Brain microvascular endothelial cell (primary cell): Measurements from ENCODE around the gene CDNF.

Experiments used
- DNase-seq: peaks from one replicate; pipeline ENCODE4 v3.0.0-alpha.2; 2020
- H3K27ac ChIP-seq: fragments of 250-450 bp; sonication (Bioruptor Pico); 2 replicates; pipeline ENCODE4 v1.5.1; 2020; ENCODE audit warnings: mild to moderate bottlenecking, moderate library complexity
- H3K27me3 ChIP-seq: fragments of 250-450 bp; sonication (Bioruptor Pico); replicated peaks from 2 replicates; pipeline ENCODE4 v1.5.1; 2020; ENCODE audit warnings: mild to moderate bottlenecking
- H3K36me3 ChIP-seq: fragments of 250-450 bp; sonication (Bioruptor Pico); replicated peaks from 2 replicates; pipeline ENCODE4 v1.5.1; 2020; ENCODE audit warnings: mild to moderate bottlenecking
- H3K4me3 ChIP-seq: 2 replicates; pipeline ENCODE4 v1.5.1; 2011; ENCODE audit warnings: low read depth, mild to moderate bottlenecking, control low read depth, low read length, moderate library complexity
- in situ Hi-C: cut with HindIII; loops from 2 replicates; pipeline ENCODE4 v1.10.0; 2017; ENCODE audit warnings: low sequenced_read_pairs, low pct_ligation_motif_present
- TF ChIP-seq, protein P1 (sequence below): IDR thresholded peaks from 2 replicates; pipeline ENCODE4 v1.5.1; 2011; ENCODE audit warnings: low read depth, mild to moderate bottlenecking, moderate library complexity, low read length, control low read depth, inconsistent platforms; ENCODE audit errors: missing control alignments

The CDNF gene

DNA sequence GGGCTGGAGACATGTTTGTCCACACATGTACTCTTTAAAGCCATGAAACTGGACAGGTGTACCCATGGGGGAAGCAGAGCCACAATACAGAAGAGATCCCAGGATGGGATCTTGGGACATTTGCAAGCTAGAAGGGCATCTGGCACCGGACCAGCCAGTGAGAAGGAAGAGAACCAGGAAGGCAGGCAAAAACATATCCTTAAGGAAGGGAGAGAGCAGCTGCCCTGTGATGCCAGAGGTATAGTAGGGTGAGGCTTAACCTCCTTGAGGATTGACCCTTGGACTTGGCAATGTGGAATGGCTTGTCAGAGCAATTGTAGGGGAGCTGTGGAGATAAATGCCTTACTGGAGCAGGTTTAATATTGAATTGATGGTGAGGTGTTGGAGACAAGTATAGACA lies 23.0 kb upstream of the CDNF start:
- DNase-seq = no peak
- H3K27ac ChIP-seq = no peak overlapping the region
- in situ Hi-C loops = no loop called here
- no peaks in the 10 kb centered on the region for H3K27me3 ChIP-seq
- peaks cover 3% of the 10 kb centered on the region for H3K36me3 ChIP-seq
- TF ChIP-seq, protein P1, sequence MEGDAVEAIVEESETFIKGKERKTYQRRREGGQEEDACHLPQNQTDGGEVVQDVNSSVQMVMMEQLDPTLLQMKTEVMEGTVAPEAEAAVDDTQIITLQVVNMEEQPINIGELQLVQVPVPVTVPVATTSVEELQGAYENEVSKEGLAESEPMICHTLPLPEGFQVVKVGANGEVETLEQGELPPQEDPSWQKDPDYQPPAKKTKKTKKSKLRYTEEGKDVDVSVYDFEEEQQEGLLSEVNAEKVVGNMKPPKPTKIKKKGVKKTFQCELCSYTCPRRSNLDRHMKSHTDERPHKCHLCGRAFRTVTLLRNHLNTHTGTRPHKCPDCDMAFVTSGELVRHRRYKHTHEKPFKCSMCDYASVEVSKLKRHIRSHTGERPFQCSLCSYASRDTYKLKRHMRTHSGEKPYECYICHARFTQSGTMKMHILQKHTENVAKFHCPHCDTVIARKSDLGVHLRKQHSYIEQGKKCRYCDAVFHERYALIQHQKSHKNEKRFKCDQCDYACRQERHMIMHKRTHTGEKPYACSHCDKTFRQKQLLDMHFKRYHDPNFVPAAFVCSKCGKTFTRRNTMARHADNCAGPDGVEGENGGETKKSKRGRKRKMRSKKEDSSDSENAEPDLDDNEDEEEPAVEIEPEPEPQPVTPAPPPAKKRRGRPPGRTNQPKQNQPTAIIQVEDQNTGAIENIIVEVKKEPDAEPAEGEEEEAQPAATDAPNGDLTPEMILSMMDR = no peak
- no peak overlapping the region for H3K4me3 ChIP-seq

DNA sequence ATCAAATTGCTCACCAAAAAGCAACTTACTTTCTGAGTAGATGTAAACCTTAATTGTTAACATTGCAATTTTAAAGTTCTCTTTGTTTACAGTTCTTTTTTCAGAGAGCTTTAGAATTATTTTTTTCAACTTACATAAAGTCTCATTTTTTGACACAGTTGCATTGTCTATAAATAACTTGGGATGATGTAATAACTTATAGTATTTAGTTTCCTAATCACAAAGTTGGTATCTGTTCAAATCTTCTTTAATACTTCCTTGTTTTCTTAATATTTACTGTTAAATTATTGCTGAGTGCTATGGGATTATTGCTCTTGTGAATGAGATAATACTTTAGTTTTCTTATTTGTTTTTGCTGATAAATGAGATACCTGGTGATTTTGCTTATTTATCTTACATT lies 21.9 kb upstream of the CDNF start:
- no peak for DNase-seq
- H3K4me3 ChIP-seq = no peak overlapping the region
- H3K36me3 ChIP-seq = peaks cover 3% of the 10 kb centered on the region

DNA sequence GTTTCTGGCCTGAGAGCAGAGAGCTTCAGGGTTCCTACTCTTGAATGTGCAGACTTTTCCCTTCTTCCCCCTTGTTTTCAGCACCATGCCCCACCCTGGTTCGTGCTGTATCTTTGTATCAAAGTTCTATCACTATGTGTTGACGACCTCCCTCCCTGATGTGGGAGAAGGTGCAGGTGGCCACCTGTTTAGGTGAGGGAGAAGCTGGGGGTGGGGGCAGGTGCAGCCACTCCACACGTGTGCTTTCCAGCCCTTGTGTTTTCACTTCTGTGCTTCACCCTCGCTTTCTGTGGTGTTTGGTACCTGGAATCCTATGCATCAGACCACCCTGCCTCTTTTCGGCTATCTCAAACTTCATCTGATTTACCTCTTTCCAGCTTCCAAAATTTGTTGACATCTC lies 21.2 kb upstream of the CDNF start:
- H3K36me3 ChIP-seq = peaks cover 3% of the 10 kb centered on the region
- H3K27ac ChIP-seq = no peak overlapping the region
- TF ChIP-seq, protein P1 = no peak
- no peaks in the 10 kb centered on the region for H3K27me3 ChIP-seq
- H3K4me3 ChIP-seq = no peak overlapping the region
- in situ Hi-C loops = no loop called here
- no peak for DNase-seq

More for the DNA sequence above, 21.9 kb upstream of the CDNF start:
- Histone ChIP-seq H3K27me3 (no peaks in the 10 kb centered on the region), H3K27ac (no peak overlapping the region)
- in situ Hi-C loops = no loop called here
- TF ChIP-seq, protein P1 = no peak

DNA sequence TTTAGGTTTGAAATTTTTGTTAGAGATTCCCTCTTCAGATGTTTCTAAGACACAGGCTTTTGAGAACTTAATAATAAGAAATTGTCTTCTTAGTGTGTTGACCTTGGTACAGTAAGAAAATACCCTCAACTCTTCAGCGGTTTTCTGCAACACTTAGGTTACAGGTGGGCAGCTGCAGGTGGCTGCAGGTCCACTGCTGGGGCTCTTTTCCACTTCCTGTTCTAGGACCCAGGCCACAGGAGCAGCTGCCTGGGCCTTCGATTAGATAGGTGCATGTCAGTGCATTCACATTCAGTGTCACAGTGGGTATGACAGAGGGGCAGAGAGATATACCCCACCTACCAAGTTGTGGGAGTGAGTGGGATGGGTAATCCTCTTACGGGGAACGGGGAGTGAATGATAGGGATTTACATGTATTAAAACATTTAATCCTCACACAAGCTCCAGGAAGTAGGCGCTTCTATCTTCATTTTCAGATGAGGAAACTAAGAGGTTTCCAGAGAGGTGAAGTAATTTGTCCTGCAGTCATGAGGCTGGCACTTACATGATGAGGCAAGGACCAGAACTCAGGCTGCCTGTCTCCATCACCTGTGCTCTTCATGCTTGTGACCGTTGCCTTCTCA lies 20.6 kb upstream of the CDNF start:
- TF ChIP-seq, protein P1 = no peak

DNA sequence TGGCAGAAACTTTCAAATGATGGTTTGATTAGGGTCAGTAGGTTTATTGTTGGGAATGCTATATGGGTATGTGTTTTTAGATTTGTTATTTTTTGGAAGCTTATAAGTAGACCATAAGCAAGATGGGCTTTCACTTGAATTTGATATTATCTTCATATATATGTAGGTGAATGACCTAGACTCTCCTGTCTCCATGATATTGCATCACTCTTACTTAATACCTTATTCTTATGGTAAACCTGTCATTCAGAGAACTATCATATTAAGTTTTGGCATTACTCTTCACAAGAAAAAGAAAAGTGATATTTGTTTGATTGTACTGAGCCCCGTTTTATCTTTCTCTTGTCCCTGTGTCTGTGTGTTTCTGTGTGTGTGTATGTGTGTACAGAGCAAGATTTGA lies 17.6 kb upstream of the CDNF start:
- DNase-seq = no peak
- in situ Hi-C loops = no loop called here
- peaks cover 3% of the 10 kb centered on the region for H3K36me3 ChIP-seq

More for the DNA sequence above, 20.6 kb upstream of the CDNF start:
- in situ Hi-C loops = no loop called here
- no peak for DNase-seq
- no peak overlapping the region for H3K27ac ChIP-seq
- no peak overlapping the region for H3K4me3 ChIP-seq
- peaks cover 3% of the 10 kb centered on the region for H3K36me3 ChIP-seq
- no peaks in the 10 kb centered on the region for H3K27me3 ChIP-seq

DNA sequence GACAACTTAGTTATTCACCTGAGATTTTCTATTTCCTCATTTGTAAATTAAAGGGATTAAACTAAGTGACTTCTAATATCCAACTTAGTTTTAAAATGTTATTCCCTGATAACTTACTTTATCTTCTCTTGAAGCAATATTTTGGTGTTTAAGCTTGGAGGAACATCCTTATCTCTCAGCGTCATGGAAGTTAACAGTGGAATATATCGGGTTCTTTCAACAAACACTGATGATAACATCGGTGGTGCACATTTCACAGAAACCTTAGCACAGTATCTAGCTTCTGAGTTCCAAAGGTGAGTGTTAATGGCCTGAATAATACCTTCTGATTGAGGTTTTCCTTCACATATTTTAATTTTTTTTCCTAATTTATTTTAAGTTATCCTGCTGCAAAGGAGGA lies 14.4 kb upstream of the CDNF start:
- Histone ChIP-seq H3K36me3 (peaks cover 3% of the 10 kb centered on the region), H3K4me3 (no peak overlapping the region), H3K27me3 (no peaks in the 10 kb centered on the region), H3K27ac (no peak overlapping the region)
- in situ Hi-C loops = no loop called here
- DNase-seq = no peak
- TF ChIP-seq, protein P1 = no peak

More for the DNA sequence above, 17.6 kb upstream of the CDNF start:
- Histone ChIP-seq H3K4me3 (no peak overlapping the region), H3K27ac (no peak overlapping the region), H3K27me3 (no peaks in the 10 kb centered on the region)
- TF ChIP-seq, protein P1 = no peak
